SK-N-MC (cell line): ENCODE data around the gene GPC3.

Experiments
- EZH2 ChIP-seq: fragments of 200-600 bp; sonication (generic); IDR thresholded peaks from one replicate; pipeline ENCODE4 v1.6.1; 2017; ENCODE audit warnings: antibody characterized with exemption
- POLR2AphosphoS5 ChIP-seq: IDR thresholded peaks from 2 replicates; pipeline ENCODE4 v1.6.1; 2012; ENCODE audit warnings: mild to moderate bottlenecking, low read depth, low read length, borderline replicate concordance

GRCh38 chrX:133933316-133933715 is 52.1 kb downstream of the GPC3 start:
- no peak for TF ChIP-seq EZH2
- no peak for TF ChIP-seq POLR2AphosphoS5
